ENCODE data around the gene EML4. TPM values are rescaled to one million over a fixed set of nuclear protein-coding genes. Genes with fewer than 3 reads are reported as not detected.

The EML4 gene
- total and polyA plus RNA-seq, 9 of the 15 experiments (the other 6 are each of a cell fraction or from before 2014, with no cell fraction given): 14.7 to 48.3 (median 36.5) TPM

GRCh38 chr2:42360890-42361727 is 192.0 kb downstream of the EML4 start, which contains the start of gene COX7A2L (continued):
- TF ChIP-seq RREB1 (CRISPR knock-in tag; IDR thresholded peaks at IDR 0.05) (0 out of 2 replicates have a peak, but pooled peaks have one; percentile 63), SP1 (CRISPR knock-in tag; IDR thresholded peaks at IDR 0.05) (peak; percentile 66; the same call in 1 of the 2 replicates), FOXK1 (CRISPR knock-in tag; IDR thresholded peaks at IDR 0.05; ENCODE audit: borderline replicate concordance) (no peak), ATF7 (IDR thresholded peaks at IDR 0.05) (peak; percentile 77; the same call in 1 of the 2 replicates), FOXP1 (CRISPR knock-in tag; IDR thresholded peaks at IDR 0.05) (0 out of 2 replicates have a peak, but pooled peaks have one; percentile 68), BRD4 (IDR thresholded peaks at IDR 0.05) (no peak), KLF1 (tag; IDR thresholded peaks at IDR 0.05) (no peak), TBP (optimal IDR thresholded peaks at IDR 0.05; ENCODE audit: low read depth, low read length) (peak; percentile 71), MTA3 (IDR thresholded peaks at IDR 0.05; ENCODE audit: borderline replicate concordance) (peak; percentile 22; the same call in 1 of the 2 replicates), MEIS2 (IDR thresholded peaks at IDR 0.05; ENCODE audit: partially characterized antibody) (peak; percentile 39), BACH1 (tag; IDR thresholded peaks at IDR 0.05) (no peak), MAZ (CRISPR knock-in tag; conservative IDR thresholded peaks at IDR 0.05 in 1 of 2, IDR thresholded peaks at IDR 0.05 in 1 of 2) (peak; percentile 31 to 63)
- TF ChIP-seq, protein P1, sequence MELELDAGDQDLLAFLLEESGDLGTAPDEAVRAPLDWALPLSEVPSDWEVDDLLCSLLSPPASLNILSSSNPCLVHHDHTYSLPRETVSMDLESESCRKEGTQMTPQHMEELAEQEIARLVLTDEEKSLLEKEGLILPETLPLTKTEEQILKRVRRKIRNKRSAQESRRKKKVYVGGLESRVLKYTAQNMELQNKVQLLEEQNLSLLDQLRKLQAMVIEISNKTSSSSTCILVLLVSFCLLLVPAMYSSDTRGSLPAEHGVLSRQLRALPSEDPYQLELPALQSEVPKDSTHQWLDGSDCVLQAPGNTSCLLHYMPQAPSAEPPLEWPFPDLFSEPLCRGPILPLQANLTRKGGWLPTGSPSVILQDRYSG (tag; conservative IDR thresholded peaks at IDR 0.05; ENCODE audit: low read depth): no peak
- TF ChIP-seq, protein P2, sequence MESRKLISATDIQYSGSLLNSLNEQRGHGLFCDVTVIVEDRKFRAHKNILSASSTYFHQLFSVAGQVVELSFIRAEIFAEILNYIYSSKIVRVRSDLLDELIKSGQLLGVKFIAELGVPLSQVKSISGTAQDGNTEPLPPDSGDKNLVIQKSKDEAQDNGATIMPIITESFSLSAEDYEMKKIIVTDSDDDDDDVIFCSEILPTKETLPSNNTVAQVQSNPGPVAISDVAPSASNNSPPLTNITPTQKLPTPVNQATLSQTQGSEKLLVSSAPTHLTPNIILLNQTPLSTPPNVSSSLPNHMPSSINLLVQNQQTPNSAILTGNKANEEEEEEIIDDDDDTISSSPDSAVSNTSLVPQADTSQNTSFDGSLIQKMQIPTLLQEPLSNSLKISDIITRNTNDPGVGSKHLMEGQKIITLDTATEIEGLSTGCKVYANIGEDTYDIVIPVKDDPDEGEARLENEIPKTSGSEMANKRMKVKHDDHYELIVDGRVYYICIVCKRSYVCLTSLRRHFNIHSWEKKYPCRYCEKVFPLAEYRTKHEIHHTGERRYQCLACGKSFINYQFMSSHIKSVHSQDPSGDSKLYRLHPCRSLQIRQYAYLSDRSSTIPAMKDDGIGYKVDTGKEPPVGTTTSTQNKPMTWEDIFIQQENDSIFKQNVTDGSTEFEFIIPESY (CRISPR knock-in tag; IDR thresholded peaks at IDR 0.05): peak; percentile 43; the same call in 1 of the 2 replicates
- TF ChIP-seq, protein P3, sequence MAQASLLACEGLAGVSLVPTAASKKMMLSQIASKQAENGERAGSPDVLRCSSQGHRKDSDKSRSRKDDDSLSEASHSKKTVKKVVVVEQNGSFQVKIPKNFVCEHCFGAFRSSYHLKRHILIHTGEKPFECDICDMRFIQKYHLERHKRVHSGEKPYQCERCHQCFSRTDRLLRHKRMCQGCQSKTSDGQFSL (CRISPR knock-in tag; IDR thresholded peaks at IDR 0.05): peak; percentile 17
- TF ChIP-seq, protein P3 (tag; IDR thresholded peaks at IDR 0.05): no peak; a peak in 1 of 4 replicates
